ENCODE measurements around the gene RASGEF1B. TPM values are rescaled to one million over a fixed set of nuclear protein-coding genes. Genes with fewer than 3 reads are reported as not detected.

The RASGEF1B gene
- total and polyA plus RNA-seq, 2 of the 13 experiments (the other 11 are each of a cell fraction or from before 2014, with no cell fraction given): 0.04 TPM

DNA sequence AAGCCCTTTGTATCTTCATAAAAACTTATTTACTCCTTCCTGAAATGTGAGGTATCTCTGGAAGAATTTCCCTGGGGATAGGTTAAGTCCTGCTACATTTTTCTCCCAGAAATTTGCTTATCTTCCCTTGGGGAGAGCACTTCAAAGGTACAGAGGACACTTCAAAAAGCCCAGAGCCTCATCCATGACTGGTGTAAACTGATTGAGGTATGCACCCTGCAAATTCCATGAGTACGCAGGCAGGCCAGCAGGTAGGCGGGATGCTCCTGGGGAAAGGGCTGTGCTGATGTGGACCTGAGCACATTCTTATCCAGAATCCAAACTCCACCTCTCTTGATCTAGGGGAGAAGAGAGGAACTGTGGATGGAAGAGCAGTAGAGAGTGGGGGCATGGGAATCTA, 26.3 kb upstream of the RASGEF1B start:
- H3K4me3 ChIP-seq (replicated peaks in 1 of 3; ENCODE audit: insufficient read depth in 1 of 3, low read depth in 2 of 3, low read length in 3 of 3): no peak overlapping the region
- in situ Hi-C loops (cut with HindIII; ENCODE audit: extremely low pct_ligation_motif_present, low pct_unique_long_range_greater_than_20kb): no loop called here
- no peaks in the 10 kb centered on the region for H3K79me2 ChIP-seq (ENCODE audit: insufficient read depth, low read length)
- no TSS peak for BruUV-seq (replicated peaks)
- no peak overlapping the region for H2AFZ ChIP-seq (ENCODE audit: low read length)
- POLR2A ChIA-PET: no interaction called here
- ATAC-seq (no peak), FAIRE-seq (no peak), DNase-seq (ENCODE audit: low spot score) (no peak)
- no peak overlapping the region for H3K4me2 ChIP-seq (ENCODE audit: low read depth, low read length)
- no peaks in the 10 kb centered on the region for H3K36me3 ChIP-seq (replicated peaks in 1 of 2; ENCODE audit: control insufficient read depth in 1 of 2, insufficient read depth in 2 of 2, low read length in 2 of 2)
- H4K20me1 ChIP-seq (ENCODE audit: insufficient read depth, low read length): no peaks in the 10 kb centered on the region
- H3K27me3 ChIP-seq (ENCODE audit: control insufficient read depth in 1 of 2, insufficient read depth in 2 of 2, low read length in 2 of 2): no peaks in the 10 kb centered on the region
- CTCF ChIA-PET (ENCODE audit: low intra/inter-chr PET ratio, low total read pairs): no interaction called here
- no peak for TF ChIP-seq ZNF768 (CRISPR knock-in tag; IDR thresholded peaks at IDR 0.05)
- TF ChIP-seq NFAT5 (CRISPR knock-in tag; IDR thresholded peaks at IDR 0.05): no peak
- TF ChIP-seq ZNF816 (CRISPR knock-in tag; IDR thresholded peaks at IDR 0.05; ENCODE audit: borderline replicate concordance): no peak
- no peak for TF ChIP-seq ZNF280D (CRISPR knock-in tag; IDR thresholded peaks at IDR 0.05)
- no peak for TF ChIP-seq SMAD3 (CRISPR knock-in tag; IDR thresholded peaks at IDR 0.05)
- TF ChIP-seq ATF5 (CRISPR knock-in tag; IDR thresholded peaks at IDR 0.05; ENCODE audit: low read depth): no peak
- no peak for TF ChIP-seq ZSCAN12 (CRISPR knock-in tag; IDR thresholded peaks at IDR 0.05)
- TF ChIP-seq ZSCAN21 (CRISPR knock-in tag; IDR thresholded peaks at IDR 0.05; ENCODE audit: borderline replicate concordance): no peak
- TF ChIP-seq, protein P1, sequence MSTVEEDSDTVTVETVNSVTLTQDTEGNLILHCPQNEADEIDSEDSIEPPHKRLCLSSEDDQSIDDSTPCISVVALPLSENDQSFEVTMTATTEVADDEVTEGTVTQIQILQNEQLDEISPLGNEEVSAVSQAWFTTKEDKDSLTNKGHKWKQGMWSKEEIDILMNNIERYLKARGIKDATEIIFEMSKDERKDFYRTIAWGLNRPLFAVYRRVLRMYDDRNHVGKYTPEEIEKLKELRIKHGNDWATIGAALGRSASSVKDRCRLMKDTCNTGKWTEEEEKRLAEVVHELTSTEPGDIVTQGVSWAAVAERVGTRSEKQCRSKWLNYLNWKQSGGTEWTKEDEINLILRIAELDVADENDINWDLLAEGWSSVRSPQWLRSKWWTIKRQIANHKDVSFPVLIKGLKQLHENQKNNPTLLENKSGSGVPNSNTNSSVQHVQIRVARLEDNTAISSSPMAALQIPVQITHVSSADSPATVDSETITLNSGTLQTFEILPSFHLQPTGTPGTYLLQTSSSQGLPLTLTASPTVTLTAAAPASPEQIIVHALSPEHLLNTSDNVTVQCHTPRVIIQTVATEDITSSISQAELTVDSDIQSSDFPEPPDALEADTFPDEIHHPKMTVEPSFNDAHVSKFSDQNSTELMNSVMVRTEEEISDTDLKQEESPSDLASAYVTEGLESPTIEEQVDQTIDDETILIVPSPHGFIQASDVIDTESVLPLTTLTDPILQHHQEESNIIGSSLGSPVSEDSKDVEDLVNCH (CRISPR knock-in tag; IDR thresholded peaks at IDR 0.05): no peak
- no peak for TF ChIP-seq ZNF512B (CRISPR knock-in tag; IDR thresholded peaks at IDR 0.05; ENCODE audit: borderline replicate concordance)
- H3K4me1 ChIP-seq (ENCODE audit: insufficient read depth, low read length): no peaks in the 10 kb centered on the region
- WGBS (ENCODE audit: low lambda C conversion rate): no CpG with 5 or more reads among the region's 2 CpGs
- H3K27ac ChIP-seq (ENCODE audit: extremely low read length, insufficient read depth, low read length): no peak overlapping the region
- no peaks in the 10 kb centered on the region for H3K9me3 ChIP-seq (ENCODE audit: low read length)
- no peak overlapping the region for H3K9ac ChIP-seq (ENCODE audit: insufficient read depth, low read depth, low read length)
- intact Hi-C loops (cut with micrococcal nuclease; ENCODE audit: unreplicated experiment): no loop called here

Measured in HepG2 (cell line).